Astrocyte (in vitro differentiated cells and primary cell): ENCODE results near the gene BCAT1.

Experiments used
- CTCF ChIP-seq: IDR thresholded peaks from 2 replicates; pipeline ENCODE4 v1.5.1; 2011; ENCODE audit warnings: low read depth, mild to moderate bottlenecking, inconsistent platforms, low read length, moderate library complexity; ENCODE audit not compliant: insufficient read depth
- EZH2 ChIP-seq: IDR thresholded peaks from 2 replicates; pipeline ENCODE4 v1.6.1; 2012; ENCODE audit warnings: mild to moderate bottlenecking, low read length, inconsistent platforms; ENCODE audit not compliant: insufficient read depth

GRCh38 chr12:24918596-24918995, 30.3 kb downstream of the BCAT1 start:
- no peak for TF ChIP-seq CTCF
- no peak for TF ChIP-seq EZH2
